HepG2 (cell line): ENCODE data around the gene FOXD2. TPM values are rescaled to one million over a fixed set of nuclear protein-coding genes. Genes with fewer than 3 reads are reported as not detected.

Experiments used
- ARID3A ChIP-seq: IDR thresholded peaks from 2 replicates; pipeline ENCODE4 v1.6.1; 2012; ENCODE audit warnings: low read depth, low read length, improper control_type of control experiment
- CBFB ChIP-seq: sonication (generic); formaldehyde crosslinking; IDR thresholded peaks from 2 replicates; pipeline ENCODE4 v1.4.0; 2020; ENCODE audit warnings: missing genetic modification reagents
- DNMT1 ChIP-seq: sonication (generic); formaldehyde crosslinking; IDR thresholded peaks from 2 replicates; pipeline ENCODE4 v1.5.1; 2020; ENCODE audit warnings: mild to moderate bottlenecking, missing genetic modification reagents
- FOXM1 ChIP-seq: sonication (generic); formaldehyde crosslinking; IDR thresholded peaks from 2 replicates; pipeline ENCODE4 v1.5.0; 2020; ENCODE audit warnings: missing genetic modification reagents
- GABPA ChIP-seq, 2 experiments: IDR thresholded peaks; 2 replicates each; pipeline ENCODE4 v1.6.1; 2011 to 2016; ENCODE audit warnings: low read depth in 2 of 2, low read length in 1 of 2, missing biosample characterization in 1 of 2, missing genetic modification characterization in 1 of 2
- HCFC1 ChIP-seq: fragments of 150-350 bp; IDR thresholded peaks from 2 replicates; pipeline ENCODE4 v1.6.1; 2014; ENCODE audit warnings: low read depth, low read length
- HHEX ChIP-seq: IDR thresholded peaks from 2 replicates; pipeline ENCODE4 v1.6.1; 2016; ENCODE audit warnings: control low read depth
- IRF1 ChIP-seq: sonication (generic); formaldehyde crosslinking; IDR thresholded peaks from 2 replicates; pipeline ENCODE4 v1.4.0; 2020; ENCODE audit warnings: low read depth, mild to moderate bottlenecking, missing genetic modification reagents
- NCOA5 ChIP-seq: sonication (generic); formaldehyde crosslinking; IDR thresholded peaks from 2 replicates; pipeline ENCODE4 v1.4.0; 2020; ENCODE audit warnings: missing genetic modification reagents
- NR2F2 ChIP-seq: IDR thresholded peaks from 2 replicates; pipeline ENCODE4 v1.6.1; 2012; ENCODE audit warnings: low read depth, inconsistent platforms, borderline replicate concordance
- PLRG1 ChIP-seq: fragments of 450-650 bp; conservative IDR thresholded peaks from 2 replicates; pipeline ENCODE4 v1.6.1; 2016
- RXRA ChIP-seq: sonication (generic); formaldehyde crosslinking; IDR thresholded peaks from 2 replicates; pipeline ENCODE4 v1.5.1; 2020; ENCODE audit warnings: missing genetic modification reagents
- SIX4 ChIP-seq: sonication (generic); formaldehyde crosslinking; IDR thresholded peaks from 2 replicates; pipeline ENCODE4 v1.4.0; 2020; ENCODE audit warnings: missing genetic modification reagents
- SNAPC5 ChIP-seq: sonication (generic); formaldehyde crosslinking; IDR thresholded peaks from 2 replicates; pipeline ENCODE4 v1.8.1; 2023; ENCODE audit warnings: mild to moderate bottlenecking, missing genetic modification reagents, borderline replicate concordance
- ZBED4 ChIP-seq: sonication (generic); formaldehyde crosslinking; IDR thresholded peaks from 2 replicates; pipeline ENCODE4 v1.4.0; 2020; ENCODE audit warnings: missing genetic modification reagents, borderline replicate concordance
- ZGPAT ChIP-seq: IDR thresholded peaks from 2 replicates; pipeline ENCODE4 v1.6.1; 2016; ENCODE audit warnings: mild to moderate bottlenecking
- ZNF512B ChIP-seq: sonication (generic); formaldehyde crosslinking; IDR thresholded peaks from 2 replicates; pipeline ENCODE4 v1.5.1; 2020; ENCODE audit warnings: missing genetic modification reagents, mild to moderate bottlenecking, borderline replicate concordance
- ZNF546 ChIP-seq: sonication (generic); formaldehyde crosslinking; conservative IDR thresholded peaks from 2 replicates; pipeline ENCODE4 v1.8.1; 2023; ENCODE audit warnings: mild to moderate bottlenecking, missing genetic modification reagents
- ZNF563 ChIP-seq: sonication (generic); formaldehyde crosslinking; IDR thresholded peaks from 2 replicates; pipeline ENCODE4 v1.8.0; 2022; ENCODE audit warnings: mild to moderate bottlenecking, moderate library complexity, missing genetic modification reagents
- ZNF777 ChIP-seq: sonication (generic); formaldehyde crosslinking; IDR thresholded peaks from 2 replicates; pipeline ENCODE4 v1.4.0; 2020; ENCODE audit warnings: missing genetic modification reagents
- ZNF850 ChIP-seq: sonication (generic); formaldehyde crosslinking; conservative IDR thresholded peaks from 2 replicates; pipeline ENCODE4 v1.9.0; 2021; ENCODE audit warnings: mild to moderate bottlenecking, missing genetic modification reagents
- polyA plus RNA-seq, 8 experiments: library from polyadenylated mRNA; depleted of rRNA in 3 of 8; stranded (reverse) in 7 of 8; unstranded in 1 of 8; fragments of >200 nt; fragmentation: Illumina TruSeq in 4 of 8; extraction: Trizol in 4 of 8; gene quantifications; 2 replicates each; pipeline versions ENCODE4 v1.2.1 to v1.2.3, GENCODE V29; 2011 to 2016; ENCODE audit warnings: low read depth in 4 of 8, missing spikeins in 1 of 8, mixed read lengths in 1 of 8; ENCODE audit not compliant: insufficient read depth in 1 of 8
- total RNA-seq, 5 experiments: library from RNA; depleted of rRNA; stranded (reverse); fragments of >200 nt; fragmentation: Illumina TruSeq; extraction: Trizol; gene quantifications; 2 replicates each; pipeline ENCODE4 v1.2.3, GENCODE V29; 2016; ENCODE audit warnings: low read depth in 1 of 5

Gene FOXD2
- total and polyA plus RNA-seq, 2 of the 13 experiments (the other 11 are each of a cell fraction or from before 2014, with no cell fraction given) = 0.01 to 0.09 TPM

GRCh38 chr1:47478090-47478489, 40.2 kb downstream of the FOXD2 start (continued):
- peak; percentile 88; the same call in 1 of the 2 replicates for TF ChIP-seq ZBED4 (CRISPR knock-in tag)
- TF ChIP-seq PLRG1 = no peak
- peak; percentile 85 for TF ChIP-seq ZGPAT (CRISPR knock-in tag)
- peak; percentile 87; the same call in 1 of the 2 replicates for TF ChIP-seq RXRA (CRISPR knock-in tag)
- no peak for TF ChIP-seq GABPA (IDR thresholded peaks at IDR 0.05; ENCODE audit: low read depth, low read length)
- no peak for TF ChIP-seq GABPA (CRISPR knock-in tag; IDR thresholded peaks at IDR 0.05; ENCODE audit: low read depth)
- no peak for TF ChIP-seq ARID3A
- no peak for TF ChIP-seq FOXM1
- TF ChIP-seq HHEX = peak; percentile 100
- TF ChIP-seq ZNF777 (CRISPR knock-in tag) = no peak
- TF ChIP-seq SIX4 (CRISPR knock-in tag) = peak; percentile 71
- no peak for TF ChIP-seq NCOA5 (CRISPR knock-in tag)
- TF ChIP-seq IRF1 (CRISPR knock-in tag) = no peak
- TF ChIP-seq SNAPC5 (CRISPR knock-in tag) = no peak
- TF ChIP-seq ZNF512B (CRISPR knock-in tag) = no peak
- no peak for TF ChIP-seq HCFC1
- TF ChIP-seq NR2F2 = peak; percentile 99
- no peak for TF ChIP-seq ZNF563 (CRISPR knock-in tag)
- no peak for TF ChIP-seq DNMT1
- TF ChIP-seq CBFB (CRISPR knock-in tag) = peak; percentile 99
- 0 out of 2 replicates have a peak, but pooled peaks have one; percentile 68 for TF ChIP-seq ZNF546 (CRISPR knock-in tag)
- TF ChIP-seq ZNF850 (CRISPR knock-in tag) = 0 out of 2 replicates have a peak, but pooled peaks have one; percentile 38
